GM23338 (cell line): ENCODE data around the gene R3HCC1L. TPM values are rescaled to one million over a fixed set of nuclear protein-coding genes. Genes with fewer than 3 reads are reported as not detected.

Experiments used
- ATAC-seq: fragments of 200-7000 bp; cut with Tn5 transposase; 3 replicates; pipeline ENCODE4 v1.9.1; 2020
- DNase-seq: peaks from one replicate; pipeline ENCODE4 v3.0.0-alpha.2; 2015; ENCODE audit warnings: low spot score
- H2AFZ ChIP-seq: fragments of 200-600 bp; sonication (generic); 2 replicates; pipeline ENCODE4 v1.8.0; 2016; ENCODE audit warnings: antibody characterized with exemption, mild to moderate bottlenecking, moderate library complexity
- H3F3A ChIP-seq: fragments of 200-600 bp; sonication (generic); replicated peaks from 2 replicates; pipeline ENCODE4 v1.8.0; 2017; ENCODE audit warnings: antibody characterized with exemption, mixed run types, low read depth
- H3K27ac ChIP-seq: fragments of 200-600 bp; sonication (generic); 2 replicates; pipeline ENCODE4 v1.6.1; 2016; ENCODE audit warnings: low read depth
- H3K27me3 ChIP-seq: fragments of 200-600 bp; sonication (generic); 2 replicates; pipeline ENCODE4 v1.8.0; 2016; ENCODE audit warnings: mild to moderate bottlenecking, mixed run types, moderate library complexity; ENCODE audit not compliant: insufficient read depth
- H3K36me3 ChIP-seq: fragments of 200-600 bp; sonication (generic); 2 replicates; pipeline ENCODE4 v1.8.0; 2016; ENCODE audit warnings: mild to moderate bottlenecking; ENCODE audit not compliant: insufficient read depth
- H3K4me1 ChIP-seq: fragments of 200-600 bp; sonication (generic); 2 replicates; pipeline ENCODE4 v1.8.0; 2016; ENCODE audit warnings: mild to moderate bottlenecking, moderate library complexity; ENCODE audit not compliant: insufficient read depth
- H3K4me2 ChIP-seq: fragments of 200-600 bp; sonication (generic); 2 replicates; pipeline ENCODE4 v1.7.1; 2017; ENCODE audit warnings: mixed run types
- H3K4me3 ChIP-seq: fragments of 200-600 bp; sonication (generic); 2 replicates; pipeline ENCODE4 v1.6.1; 2016; ENCODE audit warnings: mixed run types
- H3K79me2 ChIP-seq: fragments of 200-600 bp; sonication (generic); replicated peaks from 2 replicates; pipeline ENCODE4 v1.8.0; 2017; ENCODE audit warnings: mild to moderate bottlenecking; ENCODE audit not compliant: insufficient read depth
- H3K9me2 ChIP-seq: fragments of 200-600 bp; sonication (generic); 2 replicates; pipeline ENCODE4 v1.8.0; 2017; ENCODE audit not compliant: insufficient read depth
- H4K20me1 ChIP-seq: fragments of 200-600 bp; sonication (generic); replicated peaks from 2 replicates; pipeline ENCODE4 v1.8.0; 2017; ENCODE audit warnings: mild to moderate bottlenecking; ENCODE audit not compliant: insufficient read depth
- H3K27ac Mint-ChIP-seq: 2 replicates; pipeline ENCODE4 v1.8.0; 2020; ENCODE audit warnings: inconsistent platforms, mild to moderate bottlenecking, moderate library complexity, mixed read lengths
- H3K27me3 Mint-ChIP-seq: 3 replicates; pipeline ENCODE4 v1.8.0; 2022; ENCODE audit warnings: low read depth, mild to moderate bottlenecking, moderate library complexity, mixed read lengths, inconsistent platforms; ENCODE audit not compliant: insufficient read depth, poor library complexity
- H3K36me3 Mint-ChIP-seq: 3 replicates; pipeline ENCODE4 v1.8.0; 2021; ENCODE audit warnings: low read depth, mild to moderate bottlenecking, inconsistent platforms, moderate library complexity, mixed read lengths
- H3K4me1 Mint-ChIP-seq: 3 replicates; pipeline ENCODE4 v1.8.0; 2020; ENCODE audit warnings: mild to moderate bottlenecking, inconsistent platforms, mixed read lengths
- H3K4me3 Mint-ChIP-seq: 3 replicates; pipeline ENCODE4 v1.8.0; 2021; ENCODE audit warnings: moderate library complexity, mild to moderate bottlenecking, inconsistent platforms, mixed read lengths
- H3K9me3 Mint-ChIP-seq: 3 replicates; pipeline ENCODE4 v1.8.0; 2020; ENCODE audit warnings: moderate library complexity, mild to moderate bottlenecking, inconsistent platforms, mixed read lengths
- CREB1 ChIP-seq: fragments of 250-450 bp; sonication (Bioruptor Pico); IDR thresholded peaks from 2 replicates; pipeline ENCODE4 v1.5.0; 2020; ENCODE audit warnings: low read depth, mild to moderate bottlenecking, moderate library complexity
- CTCF ChIP-seq, 2 experiments: fragments of 200-600 bp in 1 of 2; sonication (generic) in 1 of 2; conservative IDR thresholded peaks; 2 replicates each; pipeline versions ENCODE4 v1.5.1 to v1.6.1; 2016 to 2017; ENCODE audit warnings: antibody characterized with exemption in 2 of 2, low read depth in 2 of 2, mild to moderate bottlenecking in 2 of 2, moderate library complexity in 1 of 2
- ETS1 ChIP-seq: IDR thresholded peaks from 2 replicates; pipeline ENCODE4 v1.6.1; 2016; ENCODE audit warnings: antibody characterized with exemption
- EZH2 ChIP-seq: fragments of 200-600 bp; sonication (generic); IDR thresholded peaks from one replicate; pipeline ENCODE4 v1.8.0; 2017; ENCODE audit warnings: antibody characterized with exemption, mild to moderate bottlenecking, low read depth; ENCODE audit not compliant: unreplicated experiment
- EZH2phosphoT487 ChIP-seq: fragments of 200-600 bp; sonication (generic); IDR thresholded peaks from one replicate; pipeline ENCODE4 v1.8.1; 2018; ENCODE audit warnings: antibody characterized with exemption; ENCODE audit not compliant: unreplicated experiment
- JUNB ChIP-seq: IDR thresholded peaks from one replicate; pipeline ENCODE4 v1.6.1; 2016; ENCODE audit warnings: antibody characterized with exemption; ENCODE audit not compliant: unreplicated experiment
- NANOG ChIP-seq: IDR thresholded peaks from 2 replicates; pipeline ENCODE4 v1.6.1; 2016; ENCODE audit warnings: antibody characterized with exemption, borderline replicate concordance
- POLR2AphosphoS5 ChIP-seq: IDR thresholded peaks from 2 replicates; pipeline ENCODE4 v1.6.1; 2016; ENCODE audit warnings: antibody characterized with exemption, low read depth
- REST ChIP-seq: IDR thresholded peaks from one replicate; pipeline ENCODE4 v1.6.1; 2018; ENCODE audit warnings: antibody characterized with exemption; ENCODE audit not compliant: unreplicated experiment
- STAT1 ChIP-seq: IDR thresholded peaks from one replicate; pipeline ENCODE4 v1.6.1; 2016; ENCODE audit warnings: antibody characterized with exemption; ENCODE audit not compliant: unreplicated experiment
- ZNF114 ChIP-seq: fragments of 250-450 bp; sonication (Bioruptor Pico); IDR thresholded peaks from 2 replicates; pipeline ENCODE4 v1.5.0; 2020; ENCODE audit warnings: mild to moderate bottlenecking, moderate library complexity
- ZNF331 ChIP-seq: fragments of 250-450 bp; sonication (Bioruptor Pico); IDR thresholded peaks from 2 replicates; pipeline ENCODE4 v1.5.0; 2020; ENCODE audit warnings: low read depth, mild to moderate bottlenecking, moderate library complexity
- ZNF462 ChIP-seq: fragments of 250-450 bp; sonication (Bioruptor Pico); IDR thresholded peaks from 2 replicates; pipeline ENCODE4 v1.5.0; 2020; ENCODE audit warnings: mild to moderate bottlenecking, moderate library complexity
- polyA plus RNA-seq: library from polyadenylated mRNA; unstranded; fragments of >200 nt; fragmentation: Nextera tagmentation; extraction: Ambion mirVana; gene quantifications from 2 replicates; pipeline ENCODE4 v1.2.1, GENCODE V29; 2016
- total RNA-seq: library from RNA; depleted of rRNA; stranded (reverse); fragments of >200 nt; shearing (Covaris generic); gene quantifications from 2 replicates; pipeline ENCODE4 v1.2.3, GENCODE V29; 2014

Gene R3HCC1L
- total and polyA plus RNA-seq, 2 experiments from 2014 or later = 9.3 to 15.8 TPM

- peaks cover 2% of the 10 kb centered on the region for H3K27me3 Mint-ChIP-seq
- peaks cover 2% of the 10 kb centered on the region; the same call in 1 of the 3 replicates for H3K4me1 Mint-ChIP-seq
These were observed 125.9 kb downstream of the R3HCC1L start for GRCh38 chr10:98260350-98260749.

More at GRCh38 chr10:98260350-98260749, 125.9 kb downstream of the R3HCC1L start:
- Histone ChIP-seq H3K4me3 (no peak overlapping the region), H4K20me1 (no peaks in the 10 kb centered on the region; the same call in 1 of the 2 replicates), H3K79me2 (no peaks in the 10 kb centered on the region), H3K27me3 (no peaks in the 10 kb centered on the region), H3K36me3 (no peaks in the 10 kb centered on the region), H2AFZ (no peak overlapping the region), H3K4me1 (no peaks in the 10 kb centered on the region), H3K27ac (no peak overlapping the region), H3K4me2 (no peak overlapping the region), H3K9me2 (no peaks in the 10 kb centered on the region), H3F3A (no peaks in the 10 kb centered on the region)
- Mint-ChIP-seq H3K36me3 (no peaks in the 10 kb centered on the region; the same call in 2 of the 3 replicates), H3K4me3 (no peak overlapping the region), H3K9me3 (no peaks in the 10 kb centered on the region), H3K27ac (no peak overlapping the region; the same call in 1 of the 2 replicates)
- ATAC-seq (no peak), DNase-seq (no peak)
- no peak for TF ChIP-seq ETS1
- no peak for TF ChIP-seq POLR2AphosphoS5
- no peak for TF ChIP-seq CTCF (conservative IDR thresholded peaks at IDR 0.05; ENCODE audit: low read depth in 2 of 2)
- TF ChIP-seq ZNF114 (CRISPR knock-in tag) = no peak
- TF ChIP-seq EZH2 = no peak
- TF ChIP-seq CREB1 (CRISPR knock-in tag) = no peak
- TF ChIP-seq ZNF462 = no peak
- TF ChIP-seq ZNF331 (CRISPR knock-in tag) = no peak
- no peak for TF ChIP-seq STAT1
- TF ChIP-seq EZH2phosphoT487 = no peak
- no peak for TF ChIP-seq NANOG
- no peak for TF ChIP-seq JUNB
- no peak for TF ChIP-seq REST
